ENCODE measurements around the gene COL8A2.

The COL8A2 gene

DNA sequence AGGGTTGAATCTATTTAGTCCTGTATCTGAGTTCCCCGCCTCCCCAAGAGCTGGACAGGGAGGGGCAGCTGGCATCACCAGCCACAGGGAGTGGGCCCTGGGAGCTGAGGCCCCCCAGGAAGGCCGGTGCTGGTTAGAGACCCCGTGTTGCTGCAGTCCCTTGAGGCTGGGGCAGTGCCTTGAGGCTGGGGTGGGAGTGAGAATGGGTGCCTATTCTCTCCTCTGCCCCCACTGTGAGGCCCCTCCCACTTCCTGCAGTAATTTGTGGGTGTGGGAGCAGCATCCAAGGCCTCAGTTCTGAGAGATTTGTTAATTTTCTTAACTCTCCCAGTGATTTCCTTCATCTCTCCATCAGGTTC, 26.8 kb upstream of the COL8A2 start:
- Histone ChIP-seq H3K36me3 (ENCODE audit: low read length) (no peaks in the 10 kb centered on the region), H3K27ac (ENCODE audit: low read depth, low read length) (no peak overlapping the region), H3K4me2 (ENCODE audit: low read depth, low read length, poor library complexity, severe bottlenecking) (peak overlapping the region; percentile 29), H4K20me1 (ENCODE audit: low read depth, low read length) (no peaks in the 10 kb centered on the region), H3K4me3 (ENCODE audit: insufficient read depth, low read length, poor library complexity, severe bottlenecking) (no peak overlapping the region), H2AFZ (ENCODE audit: low read depth, low read length, severe bottlenecking) (no peak overlapping the region), H3F3A (ENCODE audit: insufficient read depth) (peaks cover 6% of the 10 kb centered on the region; the same call in 1 of the 2 replicates), H3K79me2 (ENCODE audit: insufficient read depth, low read length) (peaks cover 28% of the 10 kb centered on the region), H3K9ac (ENCODE audit: low read length) (no peak overlapping the region), H3K9me3 (ENCODE audit: insufficient read depth, low read length) (no peaks in the 10 kb centered on the region), H3K27me3 (ENCODE audit: low read length) (no peaks in the 10 kb centered on the region), H3K9me2 (replicated peaks; ENCODE audit: insufficient read depth, low read length) (no peaks in the 10 kb centered on the region)
- TF ChIP-seq EZH2phosphoT487 (conservative IDR thresholded peaks at IDR 0.05; ENCODE audit: low read length) (no peak), CTCF (IDR thresholded peaks at IDR 0.05; ENCODE audit: insufficient read depth, low read length, poor library complexity, severe bottlenecking) (no peak)

- Histone ChIP-seq H3K4me3 (ENCODE audit: insufficient read depth, low read length, poor library complexity, severe bottlenecking) (no peak overlapping the region), H3K27me3 (ENCODE audit: low read length) (no peaks in the 10 kb centered on the region), H4K20me1 (ENCODE audit: low read depth, low read length) (no peaks in the 10 kb centered on the region), H3K79me2 (ENCODE audit: insufficient read depth, low read length) (peaks cover 27% of the 10 kb centered on the region), H3K9ac (ENCODE audit: low read length) (peak overlapping the region; percentile 24; the same call in 1 of the 2 replicates), H2AFZ (ENCODE audit: low read depth, low read length, severe bottlenecking) (peak overlapping the region; percentile 76), H3F3A (ENCODE audit: insufficient read depth) (peaks cover 6% of the 10 kb centered on the region; the same call in 1 of the 2 replicates), H3K27ac (ENCODE audit: low read depth, low read length) (peak overlapping the region; percentile 43), H3K9me2 (replicated peaks; ENCODE audit: insufficient read depth, low read length) (no peaks in the 10 kb centered on the region), H3K36me3 (ENCODE audit: low read length) (no peaks in the 10 kb centered on the region), H3K9me3 (ENCODE audit: insufficient read depth, low read length) (no peaks in the 10 kb centered on the region), H3K4me2 (ENCODE audit: low read depth, low read length, poor library complexity, severe bottlenecking) (peak overlapping the region; percentile 55)
- TF ChIP-seq CTCF (IDR thresholded peaks at IDR 0.05; ENCODE audit: insufficient read depth, low read length, poor library complexity, severe bottlenecking), result no peak
- TF ChIP-seq EZH2phosphoT487 (conservative IDR thresholded peaks at IDR 0.05; ENCODE audit: low read length), result no peak
Measured at GRCh38 chr1:36151134-36151844, 26.3 kb upstream of the COL8A2 start.

DNA sequence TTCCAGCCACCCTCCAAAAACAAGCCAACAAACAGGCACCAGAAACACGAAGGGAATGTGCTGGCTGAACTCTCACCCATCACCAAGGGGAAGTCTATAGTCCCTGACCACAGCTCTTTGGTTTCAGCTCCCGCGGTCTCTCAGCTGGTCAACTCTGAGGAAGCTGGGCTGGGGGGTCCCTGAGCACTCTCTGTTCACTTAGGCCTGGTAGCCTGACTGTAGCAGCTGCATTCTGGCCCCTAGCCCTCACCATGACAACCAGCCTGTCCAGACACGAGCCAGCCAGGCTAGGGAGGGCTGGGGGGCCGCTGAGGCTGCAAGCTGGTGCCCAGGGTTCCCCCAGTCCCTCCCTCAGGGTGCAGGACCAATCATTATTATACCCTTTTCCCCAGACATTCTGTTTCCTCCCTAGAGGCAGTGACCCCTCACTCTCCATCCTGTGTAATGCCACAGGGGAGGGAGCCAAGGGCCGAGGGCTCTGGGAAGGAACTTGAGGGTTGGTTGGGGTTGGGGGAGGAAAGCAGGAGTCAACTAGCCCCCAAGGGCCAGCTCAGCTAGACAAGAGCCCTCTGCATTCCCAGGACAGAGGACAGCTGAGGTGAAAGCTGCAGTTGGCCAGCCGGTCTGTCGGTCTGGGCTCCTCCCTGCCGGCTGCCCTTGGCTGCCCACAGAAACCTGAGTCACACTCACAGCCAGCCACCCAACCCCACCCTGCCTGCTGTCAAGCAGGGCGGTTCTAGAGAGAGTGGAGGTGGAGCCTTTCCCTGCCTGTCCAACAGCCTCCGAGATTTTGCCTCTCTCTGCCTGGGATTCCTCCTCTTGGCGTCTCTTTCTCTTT, 25.5 kb upstream of the COL8A2 start:
- Histone ChIP-seq H3K9me2 (replicated peaks; ENCODE audit: insufficient read depth, low read length) (no peaks in the 10 kb centered on the region), H3F3A (ENCODE audit: insufficient read depth) (peaks cover 6% of the 10 kb centered on the region; the same call in 1 of the 2 replicates), H4K20me1 (ENCODE audit: low read depth, low read length) (no peaks in the 10 kb centered on the region), H3K36me3 (ENCODE audit: low read length) (no peaks in the 10 kb centered on the region), H3K27me3 (ENCODE audit: low read length) (no peaks in the 10 kb centered on the region), H3K9me3 (ENCODE audit: insufficient read depth, low read length) (no peaks in the 10 kb centered on the region), H3K4me2 (ENCODE audit: low read depth, low read length, poor library complexity, severe bottlenecking) (peak overlapping the region; percentile 55), H3K9ac (ENCODE audit: low read length) (peak overlapping the region; percentile 24), H3K4me3 (ENCODE audit: insufficient read depth, low read length, poor library complexity, severe bottlenecking) (no peak overlapping the region), H2AFZ (ENCODE audit: low read depth, low read length, severe bottlenecking) (peak overlapping the region; percentile 76), H3K27ac (ENCODE audit: low read depth, low read length) (peak overlapping the region; percentile 43), H3K79me2 (ENCODE audit: insufficient read depth, low read length) (peaks cover 24% of the 10 kb centered on the region)
- TF ChIP-seq EZH2phosphoT487 (conservative IDR thresholded peaks at IDR 0.05; ENCODE audit: low read length) (no peak), CTCF (IDR thresholded peaks at IDR 0.05; ENCODE audit: insufficient read depth, low read length, poor library complexity, severe bottlenecking) (no peak)
